NCI-H748 (cell line): ENCODE data around the gene DCUN1D1.

Experiments
- DNase-seq: peaks from one replicate; lab custom pipeline; 2025; ENCODE audit not compliant: unreplicated experiment; lab: John Stamatoyannopoulos, UW

The DCUN1D1 gene

GRCh38 chr3:182937293-182938051, 42.9 kb downstream of the DCUN1D1 start:
- DNase-seq: peak; percentile 32

GRCh38 chr3:182936918-182937285, 43.4 kb downstream of the DCUN1D1 start:
- no peak for DNase-seq

GRCh38 chr3:182936239-182936917, 44.0 kb downstream of the DCUN1D1 start:
- no peak for DNase-seq

GRCh38 chr3:182935803-182936202, 44.5 kb downstream of the DCUN1D1 start:
- DNase-seq: no peak

- no peak for DNase-seq
Measured at GRCh38 chr3:182925944-182926337, 54.4 kb downstream of the DCUN1D1 start.

DNA sequence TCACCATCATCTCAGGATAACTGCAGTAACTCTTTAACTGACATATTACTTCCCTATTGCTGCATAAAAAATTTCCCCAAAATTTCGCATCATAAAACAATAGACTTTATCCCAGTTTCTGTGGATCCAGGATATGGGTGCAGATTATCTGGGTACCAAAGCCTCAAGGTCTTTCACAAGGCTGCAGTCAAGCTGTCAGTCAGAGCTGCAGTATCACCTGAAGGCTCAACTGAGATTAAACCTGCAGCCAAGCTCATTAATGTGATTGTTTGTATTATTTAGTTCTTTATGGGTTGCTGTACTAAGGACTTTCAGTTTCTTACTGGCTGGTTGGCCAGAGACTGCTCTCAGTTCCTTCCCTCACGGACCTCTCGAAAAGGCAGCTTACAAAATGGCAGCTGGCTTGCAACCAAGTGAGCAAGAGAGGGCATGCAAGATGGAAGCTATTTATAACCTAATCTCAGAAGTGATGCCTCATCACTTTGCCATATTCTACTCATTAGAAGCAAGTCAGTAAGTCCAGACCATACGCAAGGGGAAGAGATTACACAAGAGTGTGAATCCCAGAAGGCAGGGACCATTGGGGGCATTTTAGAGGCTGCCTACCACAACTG, 54.9 kb downstream of the DCUN1D1 start:
- no peak for DNase-seq

GRCh38 chr3:182921665-182922355, 58.5 kb downstream of the DCUN1D1 start:
- DNase-seq: no peak

DNA sequence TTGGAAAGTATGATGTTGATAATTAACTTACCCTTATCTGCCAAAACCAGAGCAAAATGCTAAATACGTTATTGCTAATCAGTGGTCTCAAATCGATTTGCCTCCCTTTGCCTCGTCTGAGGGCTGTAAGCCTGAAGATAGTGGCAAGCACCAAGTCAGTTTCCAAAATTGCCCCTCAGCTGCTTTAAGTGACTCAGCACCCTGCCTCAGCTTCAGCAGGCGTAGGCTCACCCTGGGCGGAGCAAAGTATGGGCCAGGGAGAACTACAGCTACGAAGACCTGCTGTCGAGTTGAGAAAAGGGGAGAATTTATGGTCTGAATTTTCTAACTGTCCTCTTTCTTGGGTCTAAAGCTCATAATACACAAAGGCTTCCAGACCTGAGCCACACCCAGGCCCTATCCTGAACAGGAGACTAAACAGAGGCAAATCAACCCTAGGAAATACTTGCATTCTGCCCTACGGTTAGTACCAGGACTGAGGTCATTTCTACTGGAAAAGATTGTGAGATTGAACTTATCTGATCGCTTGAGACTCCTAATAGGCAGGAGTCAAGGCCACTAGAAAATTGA, 59.7 kb downstream of the DCUN1D1 start:
- DNase-seq: no peak

GRCh38 chr3:182919866-182920357, 60.4 kb downstream of the DCUN1D1 start:
- DNase-seq: no peak

DNA sequence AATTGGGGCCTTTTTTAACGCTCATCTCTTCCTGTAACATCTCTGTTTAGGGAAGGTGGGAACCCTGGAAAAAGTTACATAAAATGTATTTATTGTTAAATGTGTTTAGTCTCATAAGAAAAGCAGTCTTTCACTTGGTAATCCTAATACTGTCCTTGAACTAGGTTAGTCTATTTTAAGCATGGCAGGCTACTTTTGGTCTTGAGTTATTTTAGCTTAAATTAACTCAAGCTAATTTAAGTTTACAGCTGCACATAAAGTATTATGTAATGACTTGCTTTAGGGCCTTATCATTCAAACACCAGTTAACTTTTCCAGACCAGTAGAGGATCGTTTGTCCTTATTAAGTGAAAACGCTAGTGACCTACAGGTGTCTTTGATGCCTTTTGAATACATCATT, 63.2 kb downstream of the DCUN1D1 start:
- no peak for DNase-seq

DNA sequence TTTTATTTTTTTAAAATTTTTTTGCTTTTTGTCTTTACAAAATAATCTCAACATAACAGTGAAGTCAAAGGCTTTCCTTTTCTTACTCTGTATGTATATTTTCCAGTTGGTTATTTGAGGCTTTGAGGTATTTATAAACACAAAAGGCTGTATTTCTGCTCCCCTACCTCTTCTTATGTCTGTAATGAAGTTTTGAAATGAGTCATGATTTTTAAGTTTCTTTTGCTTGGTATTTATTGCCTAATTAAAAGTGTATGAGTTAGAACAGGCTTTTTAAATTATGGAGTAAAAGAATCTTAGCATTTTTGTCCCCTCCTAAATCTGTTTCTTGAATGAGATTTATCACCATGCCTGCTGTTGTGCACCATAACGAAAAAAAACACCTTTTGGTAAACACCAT, 66.0 kb downstream of the DCUN1D1 start:
- no peak for DNase-seq

DNA sequence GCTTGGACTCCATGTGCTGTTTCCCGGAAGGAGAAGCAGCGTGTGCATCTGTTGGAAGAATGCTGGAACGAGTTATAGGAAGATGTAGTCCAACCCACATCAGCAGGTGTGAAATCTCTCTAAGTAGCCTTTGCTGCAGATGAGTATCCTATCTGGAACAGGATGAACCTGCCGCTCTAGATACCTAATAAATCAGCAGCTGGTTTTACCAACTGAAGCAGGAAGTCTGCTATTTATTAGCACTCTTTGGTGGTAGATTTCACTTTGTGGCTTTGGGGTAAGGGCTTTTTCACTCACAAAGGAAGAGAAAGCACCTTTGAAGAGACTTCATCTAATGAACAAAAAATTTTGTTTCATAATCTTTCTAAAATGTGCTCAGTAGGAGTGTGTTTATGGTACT, 66.4 kb downstream of the DCUN1D1 start:
- no peak for DNase-seq

DNA sequence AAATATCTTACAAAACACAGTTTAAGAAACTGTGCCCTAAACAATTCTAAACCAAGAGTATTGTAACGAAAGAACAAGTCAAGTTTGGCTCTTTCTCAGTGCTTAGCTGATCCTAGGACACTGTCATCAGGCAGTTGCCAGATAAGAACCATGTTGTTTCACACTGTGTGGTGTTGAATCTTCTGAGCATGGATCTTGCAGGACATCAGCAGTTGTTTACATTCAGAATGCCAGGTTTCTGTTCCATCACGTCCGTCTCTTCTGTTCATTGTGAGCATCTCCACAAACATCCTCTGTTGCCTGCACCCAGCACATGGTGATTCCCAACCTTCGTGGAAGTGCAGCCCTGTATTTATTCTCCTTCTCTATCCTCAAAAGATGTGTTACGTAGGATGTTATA, 67.9 kb downstream of the DCUN1D1 start:
- no peak for DNase-seq

DNA sequence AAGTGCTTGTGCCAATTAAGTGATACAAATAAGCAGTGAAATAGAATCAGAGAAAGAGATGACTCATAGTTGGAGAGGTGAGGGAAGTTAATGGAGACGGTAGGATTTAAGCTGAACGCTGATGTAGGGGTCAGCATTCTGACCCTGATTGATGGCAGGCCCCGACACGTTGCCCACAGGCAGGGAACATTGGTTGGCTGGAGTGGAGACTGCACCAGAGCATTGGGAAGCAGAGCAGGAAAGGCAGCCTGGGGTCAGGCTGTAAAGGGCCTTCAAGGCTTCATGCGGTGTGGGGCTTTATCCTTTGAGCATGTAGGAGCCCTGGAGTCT, 68.6 kb downstream of the DCUN1D1 start:
- no peak for DNase-seq

DNA sequence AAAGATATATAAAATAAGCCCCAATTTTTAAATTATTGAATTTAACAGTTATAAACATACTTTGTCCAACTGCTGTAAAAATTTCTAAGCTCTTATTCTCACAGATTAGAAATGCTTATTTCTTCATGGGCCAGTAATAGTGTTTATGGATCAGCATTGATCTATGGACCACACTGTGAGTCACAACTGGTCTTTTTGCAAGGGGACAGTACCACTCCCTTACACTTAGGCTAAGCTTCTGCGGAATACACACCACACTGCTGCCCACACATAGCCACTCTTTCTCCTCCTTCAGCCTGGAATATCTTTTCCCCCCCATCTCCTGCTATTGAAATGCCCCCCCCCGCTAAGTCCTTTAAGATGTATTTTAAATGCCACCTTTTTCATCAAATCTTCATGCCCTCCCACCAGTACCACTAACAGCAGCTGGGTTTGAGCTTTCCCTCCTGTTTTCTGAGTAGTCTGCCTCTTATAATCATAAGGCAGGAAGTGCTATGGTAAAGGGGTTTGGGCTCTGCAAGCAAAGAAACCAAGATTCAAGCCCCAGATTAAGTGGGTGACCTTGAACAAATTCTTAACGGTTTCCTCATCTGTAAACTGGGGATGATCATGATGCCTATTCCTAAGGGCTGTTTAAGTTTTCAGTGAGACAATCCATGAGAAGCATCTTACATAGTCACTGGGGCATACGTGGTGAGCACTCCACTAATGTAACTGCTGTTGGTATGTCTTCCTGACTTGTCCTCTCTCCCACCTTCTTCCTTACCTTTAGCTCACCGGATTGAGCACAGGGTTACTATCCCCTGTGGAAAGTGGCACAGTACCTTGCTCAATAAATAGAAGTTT, 69.2 kb downstream of the DCUN1D1 start:
- no peak for DNase-seq

DNA sequence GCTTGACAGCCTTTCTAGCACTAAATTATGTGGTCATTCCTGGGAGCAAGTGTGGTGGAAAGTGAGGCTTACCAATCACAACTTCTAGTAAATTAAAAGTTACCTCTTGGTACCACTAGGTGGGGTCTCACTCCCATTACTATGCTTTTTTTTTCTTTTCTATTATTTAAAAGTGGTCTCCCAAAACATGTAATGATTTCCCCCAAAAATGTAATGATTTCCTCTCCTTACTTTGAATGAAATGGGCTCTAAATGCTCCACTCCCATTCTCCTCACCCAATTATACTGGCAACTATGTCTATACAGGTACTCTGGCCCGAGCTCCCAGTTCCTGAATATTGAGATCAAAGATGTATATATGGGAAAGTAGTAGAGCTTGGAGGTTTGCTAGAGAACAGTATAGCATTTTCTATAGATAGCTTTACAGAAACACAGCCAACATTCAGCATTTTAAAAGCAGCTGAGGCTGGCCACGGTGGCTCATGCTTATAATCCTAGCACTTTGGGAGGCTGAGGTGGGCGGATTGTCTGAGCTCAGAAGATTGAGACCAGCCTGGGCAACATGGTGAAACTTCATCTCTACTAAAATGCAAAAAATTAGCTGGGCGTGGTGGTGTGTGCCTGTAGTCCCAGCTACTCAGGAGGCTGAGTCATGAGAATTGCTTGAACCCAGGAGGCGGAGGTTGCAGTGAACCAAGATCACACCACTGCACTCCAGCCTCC, 70.9 kb downstream of the DCUN1D1 start:
- no peak for DNase-seq

GRCh38 chr3:182908471-182908870, 71.9 kb downstream of the DCUN1D1 start:
- DNase-seq: no peak

- no peak for DNase-seq
Measured at GRCh38 chr3:182906036-182906435, 74.3 kb downstream of the DCUN1D1 start.

DNA sequence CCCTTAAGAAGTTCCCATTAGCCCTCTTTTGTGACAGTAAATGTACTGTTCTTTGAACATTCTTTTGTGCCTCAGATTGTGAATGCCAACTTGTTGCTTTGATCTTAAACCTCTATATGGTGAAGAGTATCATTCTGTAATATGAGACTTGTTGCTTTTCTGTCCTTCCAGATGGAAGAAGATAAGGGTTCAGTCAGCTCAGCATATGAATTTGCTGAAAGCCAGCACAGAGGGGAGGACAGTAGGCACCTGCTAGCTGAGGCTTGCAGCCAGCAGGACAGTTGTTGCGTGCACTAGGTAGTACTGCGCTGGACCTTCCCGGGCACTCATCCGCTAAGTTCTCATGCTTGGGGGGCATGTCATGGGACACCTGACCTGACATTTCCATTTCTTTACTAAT, 74.7 kb downstream of the DCUN1D1 start:
- no peak for DNase-seq

GRCh38 chr3:182904164-182904563, 76.2 kb downstream of the DCUN1D1 start:
- no peak for DNase-seq
